Mesenchymal stem cell (in vitro differentiated cells and primary cell): ENCODE measurements around the gene SNED1.
A peak's percentile ranks its signal among the peaks of the same experiment; 100 is the strongest.

Experiments
- DNase-seq: peaks from one replicate; pipeline ENCODE4 v3.0.0-alpha.2; 2013
- H2AFZ ChIP-seq: one replicate; pipeline ENCODE4 v1.6.1; 2013; ENCODE audit warnings: low read depth, mild to moderate bottlenecking, control low read depth, inconsistent platforms, low read length, moderate library complexity
- H2AK5ac ChIP-seq: 2 replicates; pipeline ENCODE4 v1.6.1; 2013; ENCODE audit warnings: low read length, moderate library complexity, mild to moderate bottlenecking, inconsistent platforms; ENCODE audit not compliant: severe bottlenecking
- H2BK120ac ChIP-seq: one replicate; pipeline ENCODE4 v1.6.1; 2013; ENCODE audit warnings: low read depth, mild to moderate bottlenecking, inconsistent platforms, low read length, moderate library complexity
- H2BK12ac ChIP-seq, 2 experiments: one replicate each; pipeline ENCODE4 v1.6.1; 2013; ENCODE audit warnings: inconsistent platforms in 2 of 2, low read length in 2 of 2, mild to moderate bottlenecking in 2 of 2, moderate library complexity in 2 of 2, control low read depth in 1 of 2
- H2BK15ac ChIP-seq: one replicate; pipeline ENCODE4 v1.6.1; 2013; ENCODE audit warnings: mild to moderate bottlenecking, low read depth, inconsistent platforms; ENCODE audit not compliant: poor library complexity, severe bottlenecking
- H2BK5ac ChIP-seq: 2 replicates; pipeline ENCODE4 v1.6.1; 2013; ENCODE audit warnings: low read depth, mild to moderate bottlenecking, low read length, control low read depth, inconsistent platforms; ENCODE audit not compliant: poor library complexity, severe bottlenecking
- H3K14ac ChIP-seq, 2 experiments: one replicate each; pipeline ENCODE4 v1.6.1; 2013; ENCODE audit warnings: inconsistent platforms in 2 of 2, low read length in 2 of 2, control low read depth in 1 of 2, mild to moderate bottlenecking in 1 of 2, moderate library complexity in 1 of 2
- H3K18ac ChIP-seq, 2 experiments: one replicate each; pipeline ENCODE4 v1.6.1; 2013; ENCODE audit warnings: inconsistent platforms in 2 of 2, low read length in 2 of 2, control low read depth in 1 of 2, low read depth in 1 of 2, mild to moderate bottlenecking in 1 of 2
- H3K23ac ChIP-seq, 2 experiments: one replicate each; pipeline ENCODE4 v1.6.1; 2013; ENCODE audit warnings: inconsistent platforms in 2 of 2, low read length in 2 of 2, mild to moderate bottlenecking in 2 of 2, moderate library complexity in 2 of 2, control low read depth in 1 of 2
- H3K27ac ChIP-seq: 2 replicates; pipeline ENCODE4 v1.5.1; 2013; ENCODE audit warnings: mild to moderate bottlenecking, moderate library complexity, low read length, control low read depth, inconsistent platforms; ENCODE audit not compliant: poor library complexity, severe bottlenecking
- H3K27me3 ChIP-seq, 2 experiments: 2 replicates each; pipeline versions ENCODE4 v1.6.1 to v1.7.0; 2013; ENCODE audit warnings: low read length in 2 of 2, mild to moderate bottlenecking in 2 of 2, moderate library complexity in 2 of 2, control low read depth in 1 of 2, inconsistent platforms in 1 of 2; ENCODE audit not compliant: control insufficient read depth in 1 of 2, insufficient read depth in 1 of 2
- H3K36me3 ChIP-seq, 2 experiments: 2 replicates each; pipeline versions ENCODE4 v1.6.1 to v1.7.0; 2013; ENCODE audit warnings: low read length in 2 of 2, control low read depth in 1 of 2, inconsistent platforms in 1 of 2, low read depth in 1 of 2, mild to moderate bottlenecking in 1 of 2; ENCODE audit not compliant: insufficient read depth in 2 of 2, control insufficient read depth in 1 of 2
- H3K4ac ChIP-seq, 2 experiments: one replicate each; pipeline ENCODE4 v1.6.1; 2013; ENCODE audit warnings: inconsistent platforms in 2 of 2, low read length in 2 of 2, mild to moderate bottlenecking in 2 of 2, moderate library complexity in 2 of 2, control low read depth in 1 of 2, low read depth in 1 of 2
- H3K4me1 ChIP-seq: 2 replicates; pipeline ENCODE4 v1.6.1; 2013; ENCODE audit warnings: low read depth, low read length, control low read depth; ENCODE audit not compliant: control insufficient read depth, insufficient read depth
- H3K4me2 ChIP-seq: 2 replicates; pipeline ENCODE4 v1.6.1; 2013; ENCODE audit warnings: low read length, mild to moderate bottlenecking, inconsistent platforms; ENCODE audit not compliant: poor library complexity, severe bottlenecking
- H3K4me3 ChIP-seq, 2 experiments: 2 replicates each; pipeline versions ENCODE4 v1.5.1 to v1.7.0; 2013; ENCODE audit warnings: low read length in 2 of 2, mild to moderate bottlenecking in 2 of 2, control low read depth in 1 of 2, low read depth in 1 of 2; ENCODE audit not compliant: insufficient read depth in 1 of 2
- H3K79me1 ChIP-seq: replicated peaks from 2 replicates; pipeline ENCODE4 v1.6.1; 2013; ENCODE audit warnings: mild to moderate bottlenecking, control low read depth, low read length, inconsistent platforms; ENCODE audit not compliant: poor library complexity, severe bottlenecking
- H3K9ac ChIP-seq: 2 replicates; pipeline ENCODE4 v1.7.0; 2013; ENCODE audit warnings: mild to moderate bottlenecking, low read length, moderate library complexity
- H3K9me3 ChIP-seq: 2 replicates; pipeline ENCODE4 v1.7.0; 2013; ENCODE audit warnings: mild to moderate bottlenecking, low read length; ENCODE audit not compliant: control insufficient read depth
- H4K8ac ChIP-seq: one replicate; pipeline ENCODE4 v1.6.1; 2013; ENCODE audit warnings: inconsistent platforms, mild to moderate bottlenecking, low read length, moderate library complexity
- H4K91ac ChIP-seq: one replicate; pipeline ENCODE4 v1.6.1; 2013; ENCODE audit warnings: mild to moderate bottlenecking, low read length, inconsistent platforms
- WGBS: methylation state at CpG from one replicate; pipeline ENCODE4 v1.1.7; 2013; ENCODE audit warnings: mixed read lengths; 5-methylcytosine and 5-hydroxymethylcytosine counted together

Gene SNED1

GRCh38 chr2:240965296-240965904 lies 33.0 kb upstream of the SNED1 start:
- Histone ChIP-seq H3K14ac (no peak overlapping the region), H3K36me3 (no peaks in the 10 kb centered on the region), H3K27ac (no peak overlapping the region), H3K4me3 (no peak overlapping the region), H3K4ac (no peak overlapping the region), H2BK5ac (no peak overlapping the region), H2BK12ac (peak overlapping the region in 1 of 2 experiments; percentile 38), H4K8ac (no peak overlapping the region), H3K4me2 (no peak overlapping the region), H3K4me1 (peaks cover 4% of the 10 kb centered on the region), H3K18ac (peak overlapping the region in 1 of 2 experiments; percentile 18), H3K27me3 (peaks cover 0 to 2% of the 10 kb centered on the region in 2 experiments), H2AK5ac (no peak overlapping the region), H3K23ac (no peak overlapping the region), H3K9me3 (no peaks in the 10 kb centered on the region), H3K79me1 (no peaks in the 10 kb centered on the region), H2BK15ac (no peak overlapping the region), H3K9ac (no peak overlapping the region), H4K91ac (no peak overlapping the region), H2AFZ (no peak overlapping the region), H2BK120ac (no peak overlapping the region)
- no peak for DNase-seq
- WGBS: 82% methylated on average over 15 of the region's 22 CpGs

- H3K18ac ChIP-seq: no peak overlapping the region
- H3K23ac ChIP-seq: no peak overlapping the region
- H2BK15ac ChIP-seq: no peak overlapping the region
- no peak overlapping the region for H3K4me3 ChIP-seq
- H3K9ac ChIP-seq: no peak overlapping the region
- H2AK5ac ChIP-seq: no peak overlapping the region
- peaks cover 0 to 8% of the 10 kb centered on the region in 2 experiments for H3K27me3 ChIP-seq
- DNase-seq: no peak
- H3K36me3 ChIP-seq: no peaks in the 10 kb centered on the region
- no peak overlapping the region for H4K8ac ChIP-seq
- no peak overlapping the region for H3K14ac ChIP-seq
- no peaks in the 10 kb centered on the region for H3K79me1 ChIP-seq
- no peaks in the 10 kb centered on the region for H3K9me3 ChIP-seq
- peaks cover 3% of the 10 kb centered on the region for H3K4me1 ChIP-seq
- H2BK12ac ChIP-seq: no peak overlapping the region
- no peak overlapping the region for H3K27ac ChIP-seq
- no peak overlapping the region for H4K91ac ChIP-seq
- no peak overlapping the region for H2BK5ac ChIP-seq
- no peak overlapping the region for H2BK120ac ChIP-seq
- no peak overlapping the region for H2AFZ ChIP-seq
- no peak overlapping the region for H3K4me2 ChIP-seq
- no peak overlapping the region for H3K4ac ChIP-seq
- 85% methylated on average over 28 of the region's 28 CpGs for WGBS
Observed at GRCh38 chr2:240965905-240966456, 32.4 kb upstream of the SNED1 start.

GRCh38 chr2:240966457-240966905 lies 31.9 kb upstream of the SNED1 start:
- Histone ChIP-seq H3K4me2 (no peak overlapping the region), H3K4ac (no peak overlapping the region), H2BK120ac (no peak overlapping the region), H2BK12ac (no peak overlapping the region), H3K36me3 (no peaks in the 10 kb centered on the region), H2AFZ (no peak overlapping the region), H2AK5ac (no peak overlapping the region), H3K4me1 (peaks cover 1% of the 10 kb centered on the region), H2BK15ac (no peak overlapping the region), H3K27me3 (peaks cover 0 to 12% of the 10 kb centered on the region in 2 experiments), H4K8ac (no peak overlapping the region), H3K27ac (no peak overlapping the region), H3K9me3 (no peaks in the 10 kb centered on the region), H3K4me3 (no peak overlapping the region), H3K9ac (no peak overlapping the region), H3K23ac (no peak overlapping the region), H4K91ac (no peak overlapping the region), H3K18ac (no peak overlapping the region), H2BK5ac (no peak overlapping the region), H3K14ac (no peak overlapping the region), H3K79me1 (no peaks in the 10 kb centered on the region)
- WGBS: 91% methylated on average over 10 of the region's 10 CpGs
- DNase-seq: no peak

- no peak for DNase-seq
- H3K79me1 ChIP-seq: no peaks in the 10 kb centered on the region
- no peak overlapping the region for H2BK15ac ChIP-seq
- WGBS: 85% methylated on average over 32 of the region's 32 CpGs
- no peak overlapping the region for H3K9ac ChIP-seq
- no peak overlapping the region for H3K18ac ChIP-seq
- H3K4ac ChIP-seq: no peak overlapping the region
- H3K4me1 ChIP-seq: peaks cover 1% of the 10 kb centered on the region
- peak overlapping the region; percentile 40 for H4K91ac ChIP-seq
- no peak overlapping the region for H2BK5ac ChIP-seq
- H2BK120ac ChIP-seq: no peak overlapping the region
- no peak overlapping the region for H2BK12ac ChIP-seq
- no peak overlapping the region for H3K27ac ChIP-seq
- no peak overlapping the region for H3K23ac ChIP-seq
- no peaks in the 10 kb centered on the region for H3K9me3 ChIP-seq
- H3K27me3 ChIP-seq: peaks cover 0 to 18% of the 10 kb centered on the region in 2 experiments
- H3K4me2 ChIP-seq: no peak overlapping the region
- H4K8ac ChIP-seq: no peak overlapping the region
- H2AK5ac ChIP-seq: no peak overlapping the region
- H3K36me3 ChIP-seq: no peaks in the 10 kb centered on the region
- no peak overlapping the region for H2AFZ ChIP-seq
- H3K4me3 ChIP-seq: no peak overlapping the region
- no peak overlapping the region for H3K14ac ChIP-seq
Observed at GRCh38 chr2:240966906-240967680, 31.3 kb upstream of the SNED1 start.
